Right lobe of liver (tissue), 6 donors: ENCODE data around the gene RXYLT1. TPM values are rescaled to one million over a fixed set of nuclear protein-coding genes. Genes with fewer than 3 reads are reported as not detected.
A peak's percentile ranks its signal among the peaks of the same experiment; 100 is the strongest.

Experiments
- ATAC-seq, 4 donors: fragments of 200-7000 bp; cut with Tn5 transposase; one replicate each; pipeline ENCODE4 v1.9.1; 2020; ENCODE audit warnings: mild to moderate bottlenecking in 4 of 4, moderate library complexity in 4 of 4
- DNase-seq, 3 donors: peaks; one replicate each; pipeline ENCODE4 v3.0.0-alpha.2; 2020
- H3K27ac ChIP-seq, 3 donors: fragments of 200-600 bp; one replicate each; pipeline ENCODE4 v1.8.0; 2022
- H3K27me3 ChIP-seq, 2 donors: fragments of 200-600 bp; one replicate each; pipeline ENCODE4 v1.8.0; 2022
- H3K36me3 ChIP-seq, 4 donors: fragments of 200-600 bp; sonication (generic) in 1 of 4; one replicate each; pipeline versions ENCODE4 v1.5.1 to v1.8.0; 2017 to 2022; ENCODE audit warnings: control low read depth in 1 of 4
- H3K4me1 ChIP-seq, 4 donors: fragments of 200-600 bp; sonication (generic) in 1 of 4; one replicate each; pipeline versions ENCODE4 v1.5.1 to v1.8.0; 2017 to 2022; ENCODE audit warnings: control low read depth in 1 of 4
- H3K4me3 ChIP-seq, 3 donors: fragments of 200-600 bp; one replicate each; pipeline ENCODE4 v1.8.0; 2022
- H3K9me3 ChIP-seq, 4 donors: fragments of 200-600 bp; sonication (generic) in 1 of 4; one replicate each; pipeline versions ENCODE4 v1.5.1 to v1.8.0; 2017 to 2022; ENCODE audit warnings: control low read depth in 1 of 4
- CTCF ChIP-seq, 4 donors: fragments of 200-600 bp in 3 of 4; fragments of 450-650 bp in 1 of 4; IDR thresholded peaks; one replicate each; pipeline versions ENCODE4 v1.5.1 to v1.8.0; 2016 to 2022; ENCODE audit warnings: antibody characterized with exemption in 4 of 4, mild to moderate bottlenecking in 2 of 4
- POLR2A ChIP-seq: fragments of 450-650 bp; IDR thresholded peaks from one replicate; pipeline ENCODE4 v1.6.1; 2017; ENCODE audit warnings: antibody characterized with exemption, mild to moderate bottlenecking
- WGBS: methylation state at CpG from one replicate; pipeline ENCODE4 v1.1.6; 2018; ENCODE audit warnings: low coverage, low lambda C conversion rate; ENCODE audit not compliant: insufficient coverage; ENCODE audit errors: missing lambda C conversion rate; 5-methylcytosine and 5-hydroxymethylcytosine counted together
- intact Hi-C, 2 donors: fragments of 100-400 bp; cut with DNase I; formaldehyde crosslinking; loops; one replicate each; pipeline versions ENCODE4 v1.11.2 to v1.14.1; 2022
- total RNA-seq, 6 experiments: library from RNA; depleted of rRNA in 2 of 6; stranded (reverse); fragments of >200 nt in 2 of 6; fragmentation: NEBNext Ultra II Directional in 3 of 6; extraction: Animal tissue kit (Norgen Biotek cat#: 25700) in 3 of 6; gene quantifications; one replicate each; pipeline versions ENCODE4 v1.1.0 to v1.2.4, GENCODE V29; 2016 to 2023
- donor health status: DM: no; HTN: yes; CAD: no.
- donor health status: DM: no; HTN: no; CAD: no.
- donor health status: DM: no; HTN: no; CAD: no.
- donor health status: DM: no; HTN: yes; CAD: no.
- donor health status: DM: no; HTN: yes; CAD: no.

Gene RXYLT1
- total RNA-seq, 6 experiments from 2014 or later = 8.8 to 10.9 (median 10.3) TPM

GRCh38 chr12:63822352-63822751 lies 42.6 kb downstream of the RXYLT1 start:
- Histone ChIP-seq H3K27me3 (no peaks in the 10 kb centered on the region), H3K9me3 (no peaks in the 10 kb centered on the region), H3K4me1 (no peaks in the 10 kb centered on the region), H3K36me3 (no peaks in the 10 kb centered on the region), H3K4me3 (peak overlapping the region in 1 of 3 donors; percentile 43), H3K27ac (no peak overlapping the region)
- 70% methylated on average over 6 of the region's 6 CpGs for WGBS
- DNase-seq (no peak), ATAC-seq (no peak)
- intact Hi-C loops = no loop called here
- no peak for TF ChIP-seq POLR2A
- no peak for TF ChIP-seq CTCF (IDR thresholded peaks at IDR 0.05)

DNA sequence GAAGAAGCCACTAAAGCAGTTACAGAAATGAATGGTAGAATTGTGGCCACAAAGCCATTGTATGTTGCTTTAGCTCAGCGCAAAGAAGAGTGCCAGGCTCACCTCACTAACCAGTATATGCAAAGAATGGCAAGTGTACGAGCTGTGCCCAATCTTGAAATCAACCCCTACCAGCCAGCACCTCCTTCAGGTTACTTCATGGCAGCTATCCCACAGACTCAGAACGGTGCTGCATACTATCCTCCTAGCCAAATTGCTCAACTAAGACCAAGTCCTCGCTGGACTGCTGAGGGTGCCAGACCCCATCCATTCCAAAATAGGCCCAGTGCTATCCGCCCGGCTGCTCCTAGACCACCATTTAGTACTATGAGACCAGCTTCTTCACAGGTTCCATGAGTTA lies 43.3 kb downstream of the RXYLT1 start:
- Histone ChIP-seq H3K4me1 (no peaks in the 10 kb centered on the region), H3K36me3 (no peaks in the 10 kb centered on the region), H3K27me3 (no peaks in the 10 kb centered on the region), H3K4me3 (no peak overlapping the region), H3K27ac (no peak overlapping the region), H3K9me3 (no peaks in the 10 kb centered on the region)
- intact Hi-C loops = no loop called here
- TF ChIP-seq POLR2A (no peak), CTCF (IDR thresholded peaks at IDR 0.05) (no peak)
- WGBS = 79% methylated on average over 4 of the region's 6 CpGs
- peak in 1 of 4 donors; percentile 26 for ATAC-seq
- no peak for DNase-seq

DNA sequence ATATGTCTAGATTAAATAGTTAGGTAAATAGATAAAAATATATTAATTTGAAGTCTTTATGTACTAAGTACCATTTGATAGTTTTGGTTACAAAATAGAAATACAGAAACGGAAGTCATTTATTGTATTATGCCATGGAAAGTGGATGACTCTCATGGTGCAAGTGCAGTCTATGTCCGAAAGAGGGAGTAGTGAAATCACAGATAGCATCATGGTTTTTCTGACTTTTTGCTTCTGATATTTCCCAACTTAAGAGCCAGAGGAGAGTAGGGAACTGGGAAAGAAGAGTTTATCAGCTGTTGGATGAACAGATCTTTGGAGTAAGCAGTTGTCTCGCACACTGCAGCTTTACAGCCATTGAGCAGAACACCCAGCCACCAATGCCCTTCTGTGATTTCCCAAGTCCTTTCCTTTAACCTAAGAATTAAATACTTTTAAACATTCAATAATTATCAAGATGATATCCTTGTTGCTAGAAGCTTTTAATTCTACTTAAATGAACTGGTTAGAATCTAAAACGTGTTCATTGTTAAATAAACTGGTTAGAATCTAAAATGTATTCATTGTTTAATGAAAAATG lies 46.4 kb downstream of the RXYLT1 start:
- Histone ChIP-seq H3K4me3 (no peak overlapping the region), H3K36me3 (no peaks in the 10 kb centered on the region), H3K27ac (no peak overlapping the region), H3K27me3 (no peaks in the 10 kb centered on the region), H3K4me1 (no peaks in the 10 kb centered on the region), H3K9me3 (no peaks in the 10 kb centered on the region)
- intact Hi-C loops = no loop called here
- no peak for TF ChIP-seq POLR2A
- TF ChIP-seq CTCF (IDR thresholded peaks at IDR 0.05) = peak; percentile 71 to 80 (median 77)
- no peak for DNase-seq
- peak; percentile 87 to 95 (median 89) for ATAC-seq
- 11% methylated on average over 4 of the region's 4 CpGs for WGBS

DNA sequence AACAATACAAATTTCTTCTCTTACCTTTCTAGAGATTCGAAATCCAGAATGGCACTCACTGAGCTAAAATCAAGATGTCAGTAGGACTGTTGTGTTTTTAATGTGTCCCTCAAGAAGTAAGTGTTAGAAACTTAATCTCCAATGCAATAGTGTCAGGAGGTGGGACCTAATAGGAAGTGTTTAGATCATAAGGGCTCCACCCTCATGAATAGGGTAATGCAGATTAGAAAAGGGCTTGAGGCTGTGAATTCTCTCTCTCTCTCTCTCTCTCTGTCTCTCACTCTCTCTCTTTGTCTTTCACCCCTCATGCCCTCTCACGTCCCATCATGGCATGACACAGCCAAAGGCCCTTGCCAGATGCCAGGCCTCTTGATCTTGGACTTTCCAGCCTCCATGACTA lies 49.2 kb downstream of the RXYLT1 start:
- WGBS = 100% methylated on average over 1 of the region's 2 CpGs
- intact Hi-C loops = no loop called here
- Histone ChIP-seq H3K36me3 (no peaks in the 10 kb centered on the region), H3K27me3 (no peaks in the 10 kb centered on the region), H3K4me1 (no peaks in the 10 kb centered on the region), H3K9me3 (no peaks in the 10 kb centered on the region), H3K4me3 (no peak overlapping the region), H3K27ac (no peak overlapping the region)
- no peak for TF ChIP-seq POLR2A
- no peak for TF ChIP-seq CTCF (IDR thresholded peaks at IDR 0.05)
- DNase-seq (no peak), ATAC-seq (no peak)
